ACC112 (cell line): ENCODE measurements around the gene PRPF4.
"Not testable (repeated sequence)": the region's sequence is repeated elsewhere in the genome, so short reads cannot be mapped to it uniquely, and the experiment has no call there.

Experiments
- H2AFZ ChIP-seq: fragments of 200-600 bp; sonication (generic); one replicate; pipeline ENCODE4 v1.6.0; 2017; ENCODE audit warnings: antibody characterized with exemption, low read length; ENCODE audit not compliant: unreplicated experiment
- H3K27ac ChIP-seq: fragments of 200-600 bp; sonication (generic); 2 replicates; pipeline ENCODE4 v1.5.1; 2014; ENCODE audit warnings: low read depth, mild to moderate bottlenecking, antibody characterized with exemption, low read length, moderate library complexity
- H3K27me3 ChIP-seq: fragments of 200-600 bp; sonication (generic); 2 replicates; pipeline ENCODE4 v1.6.1; 2014; ENCODE audit warnings: mild to moderate bottlenecking, antibody characterized with exemption, low read length, moderate library complexity, mixed read lengths; ENCODE audit not compliant: insufficient read depth
- H3K36me3 ChIP-seq: fragments of 200-600 bp; sonication (generic); 2 replicates; pipeline ENCODE4 v1.6.1; 2016; ENCODE audit warnings: mild to moderate bottlenecking, antibody characterized with exemption, low read length, moderate library complexity, mixed read lengths; ENCODE audit not compliant: insufficient read depth
- H3K4me1 ChIP-seq: fragments of 200-600 bp; sonication (generic); one replicate; pipeline ENCODE4 v1.6.1; 2016; ENCODE audit warnings: low read length, mixed read lengths; ENCODE audit not compliant: insufficient read depth, unreplicated experiment, control insufficient read depth
- H3K4me3 ChIP-seq: fragments of 200-600 bp; sonication (generic); 2 replicates; pipeline ENCODE4 v1.5.1; 2014; ENCODE audit warnings: mild to moderate bottlenecking, low read depth, low read length
- H3K79me2 ChIP-seq: fragments of 200-600 bp; sonication (generic); one replicate; pipeline ENCODE4 v1.6.0; 2016; ENCODE audit warnings: low read length; ENCODE audit not compliant: control insufficient read depth, unreplicated experiment, insufficient read depth

PRPF4 gene

DNA sequence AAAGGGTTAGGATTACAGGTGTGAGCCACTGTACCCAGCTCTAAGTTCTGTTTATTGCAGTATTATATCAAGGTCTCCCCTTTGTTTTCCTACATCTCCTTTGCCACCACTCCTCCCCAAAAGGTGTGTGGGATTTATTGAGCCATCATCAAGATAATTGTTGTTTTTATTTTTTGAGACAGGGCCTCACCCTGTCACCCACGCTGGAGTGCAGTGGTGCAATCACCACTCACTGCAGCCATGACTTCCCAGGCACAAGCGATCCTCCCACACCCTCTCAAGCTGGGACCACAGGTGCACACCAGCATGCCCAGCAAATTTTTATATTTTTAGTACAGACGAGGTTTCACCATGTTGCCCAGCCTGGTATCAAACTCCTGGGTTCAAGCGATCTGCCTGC, 29.6 kb upstream of the PRPF4 start:
- H3K4me1 ChIP-seq: no peaks in the 10 kb centered on the region
- H3K36me3 ChIP-seq: no peaks in the 10 kb centered on the region
- no peak overlapping the region for H2AFZ ChIP-seq
- no peak overlapping the region for H3K27ac ChIP-seq
- no peak overlapping the region for H3K4me3 ChIP-seq
- H3K79me2 ChIP-seq: peaks cover 12% of the 10 kb centered on the region
- no peaks in the 10 kb centered on the region for H3K27me3 ChIP-seq

DNA sequence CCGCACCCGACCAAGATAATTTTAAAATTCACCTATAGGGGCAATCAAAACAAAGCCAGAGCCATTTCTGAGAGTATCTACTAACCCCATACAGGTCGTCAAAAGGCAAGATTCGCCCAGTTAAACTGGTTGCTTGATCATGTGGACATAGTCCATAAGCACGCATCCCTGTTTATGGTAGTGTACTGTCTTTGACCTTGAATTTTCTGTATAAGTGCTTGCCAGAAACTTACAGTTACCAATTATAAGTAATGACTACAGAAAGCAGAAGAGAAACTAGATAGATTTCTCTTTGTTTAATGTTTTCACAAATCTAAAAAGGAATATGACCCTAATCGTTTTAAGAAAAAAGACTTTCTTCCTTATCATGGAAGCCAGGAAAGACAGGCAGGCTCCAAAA, 28.5 kb upstream of the PRPF4 start:
- Histone ChIP-seq H3K4me1 (no peaks in the 10 kb centered on the region), H3K27ac (no peak overlapping the region), H3K27me3 (no peaks in the 10 kb centered on the region), H3K4me3 (no peak overlapping the region), H3K36me3 (no peaks in the 10 kb centered on the region), H3K79me2 (peaks cover 7% of the 10 kb centered on the region), H2AFZ (no peak overlapping the region)

- Histone ChIP-seq H3K27me3 (no peaks in the 10 kb centered on the region), H3K36me3 (no peaks in the 10 kb centered on the region), H3K4me3 (no peak overlapping the region), H3K4me1 (no peaks in the 10 kb centered on the region), H3K79me2 (peaks cover 11% of the 10 kb centered on the region), H3K27ac (no peak overlapping the region), H2AFZ (no peak overlapping the region)
Measured at GRCh38 chr9:113247640-113248039, 27.8 kb upstream of the PRPF4 start.

GRCh38 chr9:113249661-113250060, 25.8 kb upstream of the PRPF4 start:
- not testable (repeated sequence) for H3K36me3 ChIP-seq

GRCh38 chr9:113250807-113251206, 24.7 kb upstream of the PRPF4 start:
- no peaks in the 10 kb centered on the region for H3K27me3 ChIP-seq
- H3K4me3 ChIP-seq: no peak overlapping the region

More at GRCh38 chr9:113249661-113250060, 25.8 kb upstream of the PRPF4 start:
- not testable (repeated sequence) for H3K27ac ChIP-seq, H3K27me3 ChIP-seq, H2AFZ ChIP-seq, H3K4me1 ChIP-seq, H3K4me3 ChIP-seq
- peaks cover 12% of the 10 kb centered on the region for H3K79me2 ChIP-seq

DNA sequence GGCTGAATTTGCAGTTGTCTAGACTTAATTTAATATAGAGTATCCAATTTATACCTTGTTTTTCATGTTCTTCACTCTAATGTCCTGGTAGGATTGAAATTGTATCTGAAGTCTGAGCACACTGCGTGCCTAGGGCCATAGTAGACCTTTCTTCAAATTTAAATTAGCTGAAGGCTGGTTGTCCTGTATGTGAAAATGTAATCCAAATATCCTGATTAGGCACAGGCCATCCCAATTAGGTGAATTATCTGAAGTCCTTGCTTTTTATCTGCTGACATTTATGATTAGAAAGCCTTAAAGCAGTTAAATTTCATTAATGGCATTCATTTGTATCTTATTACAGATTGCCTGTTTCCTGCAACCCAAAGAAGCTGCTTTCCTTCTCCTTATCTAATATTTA, 20.5 kb upstream of the PRPF4 start:
- Histone ChIP-seq H3K4me3 (no peak overlapping the region), H2AFZ (no peak overlapping the region), H3K4me1 (no peaks in the 10 kb centered on the region), H3K27ac (no peak overlapping the region), H3K36me3 (peaks cover 10% of the 10 kb centered on the region), H3K79me2 (peaks cover 4% of the 10 kb centered on the region), H3K27me3 (no peaks in the 10 kb centered on the region)

More at GRCh38 chr9:113250807-113251206, 24.7 kb upstream of the PRPF4 start:
- Histone ChIP-seq H3K4me1 (no peaks in the 10 kb centered on the region), H2AFZ (no peak overlapping the region), H3K36me3 (no peaks in the 10 kb centered on the region), H3K27ac (no peak overlapping the region), H3K79me2 (peaks cover 4% of the 10 kb centered on the region)

GRCh38 chr9:113255438-113255837, 20.0 kb upstream of the PRPF4 start:
- Histone ChIP-seq H3K4me3 (no peak overlapping the region), H2AFZ (no peak overlapping the region), H3K27me3 (no peaks in the 10 kb centered on the region), H3K79me2 (peaks cover 4% of the 10 kb centered on the region), H3K4me1 (no peaks in the 10 kb centered on the region), H3K36me3 (peaks cover 11% of the 10 kb centered on the region), H3K27ac (no peak overlapping the region)

- Histone ChIP-seq H3K27ac (no peak overlapping the region), H3K79me2 (no peaks in the 10 kb centered on the region), H3K36me3 (peaks cover 14% of the 10 kb centered on the region)
Measured at GRCh38 chr9:113257863-113258262, 17.6 kb upstream of the PRPF4 start.

GRCh38 chr9:113258282-113258681, 17.2 kb upstream of the PRPF4 start:
- H3K27me3 ChIP-seq: no peaks in the 10 kb centered on the region
- H3K36me3 ChIP-seq: peaks cover 14% of the 10 kb centered on the region

More at GRCh38 chr9:113257863-113258262, 17.6 kb upstream of the PRPF4 start:
- H3K27me3 ChIP-seq: no peaks in the 10 kb centered on the region
- H3K4me1 ChIP-seq: no peaks in the 10 kb centered on the region
- no peak overlapping the region for H3K4me3 ChIP-seq
- H2AFZ ChIP-seq: no peak overlapping the region

DNA sequence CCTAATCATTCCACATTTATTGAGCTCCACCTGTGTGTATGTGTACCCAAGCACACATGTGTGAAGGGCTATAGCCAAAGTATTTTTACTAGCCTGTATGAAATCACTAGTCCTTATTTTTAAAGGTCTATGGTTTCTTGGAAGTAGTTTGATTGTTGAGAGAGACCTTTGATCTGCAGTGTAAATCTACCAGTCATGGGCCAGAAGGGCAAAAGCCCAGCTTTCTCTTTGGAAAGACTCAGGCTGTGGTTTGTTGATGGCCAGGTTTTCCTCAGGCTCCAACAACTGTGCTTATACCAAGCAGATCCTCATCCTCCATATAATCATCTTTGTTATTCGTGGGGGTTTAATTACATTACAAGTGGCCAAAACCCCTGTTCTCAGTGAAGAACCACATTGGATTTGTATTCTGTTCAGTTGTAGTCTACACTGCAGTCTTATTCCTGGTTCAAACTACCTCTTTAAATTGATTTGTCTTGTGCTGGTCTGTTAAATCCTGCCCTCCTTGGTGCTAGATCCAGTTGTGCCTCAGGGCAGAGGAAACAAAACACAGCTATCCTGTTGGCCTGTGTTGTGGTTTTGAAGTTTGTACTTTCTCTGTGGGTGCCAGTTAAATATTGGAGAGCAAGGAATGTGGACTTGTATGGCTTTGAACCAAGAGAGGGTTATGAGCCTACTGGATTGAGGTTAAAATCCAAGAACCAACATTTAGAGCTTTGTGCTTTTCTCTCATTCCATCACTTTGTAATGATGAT, 13.4 kb upstream of the PRPF4 start:
- Histone ChIP-seq H3K79me2 (no peaks in the 10 kb centered on the region), H3K27me3 (no peaks in the 10 kb centered on the region), H2AFZ (no peak overlapping the region), H3K4me3 (no peak overlapping the region), H3K27ac (no peak overlapping the region), H3K4me1 (no peaks in the 10 kb centered on the region), H3K36me3 (peaks cover 11% of the 10 kb centered on the region)

More at GRCh38 chr9:113258282-113258681, 17.2 kb upstream of the PRPF4 start:
- Histone ChIP-seq H3K79me2 (no peaks in the 10 kb centered on the region), H3K27ac (no peak overlapping the region), H3K4me1 (no peaks in the 10 kb centered on the region), H3K4me3 (no peak overlapping the region), H2AFZ (no peak overlapping the region)

- Histone ChIP-seq H3K27me3 (no peaks in the 10 kb centered on the region), H3K79me2 (no peaks in the 10 kb centered on the region), H3K27ac (no peak overlapping the region), H2AFZ (no peak overlapping the region), H3K4me3 (no peak overlapping the region), H3K36me3 (peaks cover 12% of the 10 kb centered on the region), H3K4me1 (no peaks in the 10 kb centered on the region)
Measured at GRCh38 chr9:113266174-113266573, 9.3 kb upstream of the PRPF4 start.
